CD4-positive, alpha-beta T cell treated with Interleukin-6 at 100 ng/mL for 8 hours (primary cell): ENCODE measurements around the gene PTGDR2.

Source experiments
- DNase-seq: peaks from one replicate; pipeline ENCODE4 v3.0.0-alpha.2; 2020; ENCODE audit warnings: mixed read lengths, low spot score

Gene PTGDR2

DNA sequence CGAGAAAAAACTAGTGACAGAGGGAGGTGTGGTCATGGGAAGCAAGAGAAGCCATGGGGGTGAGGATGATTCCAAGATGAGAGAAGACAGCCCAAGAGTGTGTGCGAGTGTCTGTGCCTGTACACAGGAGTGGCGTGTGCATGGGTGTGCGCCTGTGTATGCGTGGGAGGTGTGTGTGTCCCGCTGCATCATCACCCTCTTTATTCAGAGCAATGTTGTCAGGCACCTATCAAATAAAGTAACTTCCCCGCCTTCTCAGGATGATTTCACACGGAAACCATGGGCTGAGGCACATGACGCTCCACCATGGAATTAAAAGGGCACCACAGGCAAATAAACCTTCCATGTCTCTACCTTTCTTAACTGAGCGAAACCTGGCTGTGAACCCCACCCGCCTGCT, 46.1 kb downstream of the PTGDR2 start:
- DNase-seq, result no peak

DNA sequence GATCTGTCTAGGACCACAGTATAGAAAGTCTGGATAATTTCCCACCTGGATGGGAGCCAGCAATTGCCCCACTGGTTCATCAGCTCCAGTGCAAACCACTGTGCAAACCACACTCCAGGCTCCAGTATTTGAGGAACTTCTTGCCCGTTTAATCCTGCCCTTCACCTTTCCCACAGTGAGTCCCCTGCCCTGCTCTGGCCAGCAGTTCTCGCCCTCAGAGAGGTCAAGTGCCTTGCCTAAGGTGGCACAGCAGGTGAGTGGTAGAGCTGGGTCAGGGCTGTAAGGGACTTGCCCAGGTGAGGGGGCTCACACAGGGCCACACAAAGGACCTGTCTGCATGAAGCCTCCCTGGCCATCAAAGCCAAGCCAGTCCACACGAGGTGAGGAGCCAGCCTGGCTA, 46.5 kb downstream of the PTGDR2 start:
- no peak for DNase-seq

DNA sequence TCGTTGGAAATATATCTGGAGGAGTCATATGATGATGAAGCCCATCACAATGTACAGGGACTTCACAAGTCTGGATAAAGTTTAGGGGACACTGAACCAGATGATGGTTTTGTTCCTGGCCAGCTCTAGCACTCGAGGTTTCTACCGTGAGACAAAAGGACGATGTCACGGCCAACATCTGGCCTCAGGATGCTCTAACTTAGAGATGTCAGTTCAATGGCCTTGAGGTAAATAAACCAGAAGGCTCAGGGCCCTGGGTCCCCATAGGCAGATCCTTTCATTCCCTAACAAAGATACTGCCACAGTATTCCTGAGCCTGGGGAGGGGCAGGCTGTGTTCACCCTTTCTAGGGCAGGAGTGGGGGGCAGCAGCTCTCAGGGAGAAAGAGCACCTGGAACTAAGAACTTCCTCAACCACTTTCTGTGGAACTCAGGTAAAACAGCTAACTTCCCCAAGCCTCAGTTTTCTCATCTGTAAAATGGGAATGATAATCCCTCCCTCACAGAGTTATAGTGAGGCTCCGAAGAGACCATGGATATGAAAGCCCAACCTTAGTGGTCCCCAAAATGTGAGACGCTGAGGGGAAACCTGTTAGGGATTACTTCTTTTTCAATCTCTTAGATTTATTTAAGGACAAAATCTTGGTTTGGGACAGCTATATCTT, 52.3 kb downstream of the PTGDR2 start:
- DNase-seq, result no peak

DNA sequence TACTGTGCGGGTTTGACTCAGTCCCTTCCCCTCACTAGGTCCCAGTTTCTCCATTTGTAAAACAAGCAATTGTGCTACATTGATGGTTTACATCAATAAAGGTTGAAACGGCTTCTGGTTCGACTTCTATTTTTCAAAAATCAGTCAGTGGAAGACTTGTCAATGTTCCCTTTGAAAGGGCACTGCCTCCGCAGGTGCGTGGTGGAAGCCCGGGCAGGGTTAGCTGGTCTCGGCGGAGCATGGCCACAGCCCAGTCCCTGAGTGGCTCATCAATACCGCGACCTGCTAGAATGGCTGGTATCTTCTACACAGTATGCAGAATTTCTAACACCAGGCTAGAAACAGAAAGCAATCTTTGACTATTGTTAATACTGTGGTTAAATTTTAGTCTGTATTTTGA, 54.6 kb downstream of the PTGDR2 start:
- no peak for DNase-seq
